BJ (cell line): Measurements from ENCODE around the gene TP53RK. TPM values are rescaled to one million over a fixed set of nuclear protein-coding genes. Genes with fewer than 3 reads are reported as not detected.

ENCODE experiments used
- CTCF ChIA-PET: fragments of 350-600 bp; formaldehyde crosslinking; extraction: SDS; loops from one replicate; lab custom pipeline; 2021; ENCODE audit warnings: antibody characterized with exemption, inconsistent platforms; lab: Yijun Ruan, JAX
- POLR2A ChIA-PET: fragments of 300-600 bp; sonication (Branson Sonifier 250); formaldehyde crosslinking; extraction: SDS; loops from one replicate; lab custom pipeline; 2021; ENCODE audit warnings: antibody characterized with exemption; lab: Charles Lee
- DNase-seq: peaks from one replicate; pipeline ENCODE4 v3.0.0-alpha.2; 2011; ENCODE audit warnings: low read depth
- H3K27me3 ChIP-seq: 2 replicates; pipeline ENCODE4 v1.6.0; 2011; ENCODE audit warnings: low read length; ENCODE audit not compliant: control insufficient read depth, insufficient read depth
- H3K36me3 ChIP-seq: 2 replicates; pipeline ENCODE4 v1.5.1; 2011; ENCODE audit warnings: low read length; ENCODE audit not compliant: control insufficient read depth, insufficient read depth
- H3K4me3 ChIP-seq: 2 replicates; pipeline ENCODE4 v1.5.1; 2011; ENCODE audit warnings: low read depth, mild to moderate bottlenecking, control low read depth, low read length
- CTCF ChIP-seq: IDR thresholded peaks from 2 replicates; pipeline ENCODE4 v1.5.1; 2011; ENCODE audit warnings: low read depth, mild to moderate bottlenecking, control low read depth, inconsistent platforms, low read length, moderate library complexity; ENCODE audit not compliant: insufficient read depth
- polyA plus RNA-seq: library from polyadenylated mRNA; depleted of rRNA; stranded (reverse); fragments of >200 nt; gene quantifications from 2 replicates; pipeline ENCODE4 v1.2.3, GENCODE V29; 2011

The TP53RK gene
- polyA plus RNA-seq, 1 experiment: 7.2 TPM

DNA sequence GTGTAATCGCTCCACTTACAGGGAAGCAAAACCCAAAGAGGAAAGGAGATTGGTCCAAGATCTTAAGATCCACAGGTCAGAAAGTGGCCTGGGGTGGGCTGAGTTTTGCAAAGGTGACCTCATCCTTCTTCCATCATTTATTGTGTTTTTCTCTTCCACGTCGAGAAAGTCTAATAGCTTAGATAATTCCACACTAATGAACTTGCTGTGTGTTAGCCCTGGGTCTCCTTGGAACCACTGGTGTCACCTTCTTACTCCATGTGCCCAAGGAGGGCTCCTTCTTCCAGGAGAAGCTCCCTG is 39.6 kb downstream of the TP53RK start:
- H3K27me3 ChIP-seq: peaks cover 3% of the 10 kb centered on the region; the same call in 1 of the 2 replicates
- POLR2A ChIA-PET: no interaction called here
- CTCF ChIA-PET: interaction anchor here (0.6 to 1.4 kb wide), 4 partner anchors 9 to 1143 kb away, joined by 3 to 4 read pairs (median 3); no protein-coding TSS in a partner anchor
- no peak for DNase-seq
- TF ChIP-seq CTCF: no peak
- H3K36me3 ChIP-seq: no peaks in the 10 kb centered on the region
- H3K4me3 ChIP-seq: no peak overlapping the region

- Histone ChIP-seq H3K36me3 (no peaks in the 10 kb centered on the region), H3K4me3 (no peak overlapping the region), H3K27me3 (peaks cover 3% of the 10 kb centered on the region; the same call in 1 of the 2 replicates)
- no peak for TF ChIP-seq CTCF
- ChIA-PET POLR2A (no interaction called here), CTCF (interaction anchor here (1.0 to 1.4 kb wide), 2 partner anchors 28 to 33 kb away, joined by 3 read pairs; no protein-coding TSS in a partner anchor)
- DNase-seq: no peak
These were observed 40.2 kb downstream of the TP53RK start for GRCh38 chr20:46648903-46649649.

DNA sequence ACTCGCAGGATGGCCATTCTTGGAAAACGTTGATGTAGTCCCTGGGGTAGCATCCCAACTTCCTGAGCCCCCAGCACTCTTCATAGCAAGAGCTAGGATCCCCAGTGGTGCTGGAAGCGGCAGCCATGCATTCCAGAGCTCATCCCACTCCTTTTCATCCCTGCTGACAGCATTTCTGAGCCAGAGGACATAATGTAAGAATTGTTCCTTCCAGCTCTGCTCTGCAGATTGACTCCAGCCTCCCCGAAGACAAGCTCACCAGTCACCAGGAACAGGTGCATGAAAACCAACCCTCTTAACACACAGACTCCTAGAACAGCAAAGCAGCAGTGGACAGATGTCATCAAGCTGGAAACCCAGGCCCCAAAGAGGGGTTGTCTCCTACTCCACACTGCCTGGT is 41.8 kb downstream of the TP53RK start:
- Histone ChIP-seq H3K27me3 (peaks cover 3% of the 10 kb centered on the region; the same call in 1 of the 2 replicates), H3K4me3 (no peak overlapping the region), H3K36me3 (no peaks in the 10 kb centered on the region)
- no peak for TF ChIP-seq CTCF
- DNase-seq: no peak
- ChIA-PET CTCF (no interaction called here), POLR2A (no interaction called here)

DNA sequence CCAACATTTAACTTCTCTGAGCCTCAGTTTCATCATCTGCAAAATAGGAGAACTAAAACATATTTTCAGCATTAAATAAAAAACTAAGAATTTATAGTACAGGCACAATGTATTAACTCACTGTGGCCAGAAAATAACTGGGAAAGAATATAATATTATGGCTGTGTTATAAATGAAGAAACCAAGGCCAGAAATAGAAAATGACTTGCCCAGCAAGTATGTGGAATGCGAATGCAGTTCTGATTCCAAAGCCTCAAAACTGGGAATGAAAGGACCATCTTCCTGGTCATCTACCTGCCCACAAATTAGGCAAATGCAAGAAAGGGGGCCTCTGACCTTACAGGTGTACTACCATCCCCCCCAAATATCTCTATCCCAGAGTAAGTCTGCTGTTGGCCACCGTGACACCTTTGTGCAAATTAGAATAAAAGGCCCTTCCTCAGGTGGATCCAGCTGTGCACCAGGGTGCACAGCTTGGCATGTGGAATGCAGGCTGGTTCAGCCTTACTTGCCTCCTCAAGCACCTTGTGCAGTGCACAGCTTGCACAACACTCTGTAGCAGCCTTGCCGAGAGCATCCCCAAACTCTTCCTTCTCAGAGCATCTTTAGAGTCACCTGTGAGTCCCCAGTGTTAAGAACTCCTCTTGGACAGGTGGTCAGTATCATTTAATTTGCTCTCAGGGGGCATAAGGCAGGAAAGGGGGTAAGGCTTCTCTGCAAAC is 42.4 kb downstream of the TP53RK start:
- TF ChIP-seq CTCF: no peak
- Histone ChIP-seq H3K27me3 (peaks cover 3% of the 10 kb centered on the region; the same call in 1 of the 2 replicates), H3K4me3 (no peak overlapping the region), H3K36me3 (no peaks in the 10 kb centered on the region)
- ChIA-PET CTCF (no interaction called here), POLR2A (no interaction called here)
- no peak for DNase-seq

GRCh38 chr20:46646122-46646521 is 43.1 kb downstream of the TP53RK start:
- no peak overlapping the region for H3K4me3 ChIP-seq
- H3K27me3 ChIP-seq: no peaks in the 10 kb centered on the region
- CTCF ChIA-PET: interaction anchor here (0.5 kb wide), 1 partner anchor 1199 kb away, joined by 4 read pairs; no protein-coding TSS in a partner anchor
- no peaks in the 10 kb centered on the region for H3K36me3 ChIP-seq
- no peak for TF ChIP-seq CTCF
- POLR2A ChIA-PET: no interaction called here
- no peak for DNase-seq
